ENCODE results near the gene FBN1.
A peak's percentile ranks its signal among the peaks of the same experiment; 100 is the strongest.

FBN1 gene

GRCh38 chr15:48396020-48396419 is 249.5 kb downstream of the FBN1 start:
- DNase-seq (ENCODE audit: low read depth): no peak

DNA sequence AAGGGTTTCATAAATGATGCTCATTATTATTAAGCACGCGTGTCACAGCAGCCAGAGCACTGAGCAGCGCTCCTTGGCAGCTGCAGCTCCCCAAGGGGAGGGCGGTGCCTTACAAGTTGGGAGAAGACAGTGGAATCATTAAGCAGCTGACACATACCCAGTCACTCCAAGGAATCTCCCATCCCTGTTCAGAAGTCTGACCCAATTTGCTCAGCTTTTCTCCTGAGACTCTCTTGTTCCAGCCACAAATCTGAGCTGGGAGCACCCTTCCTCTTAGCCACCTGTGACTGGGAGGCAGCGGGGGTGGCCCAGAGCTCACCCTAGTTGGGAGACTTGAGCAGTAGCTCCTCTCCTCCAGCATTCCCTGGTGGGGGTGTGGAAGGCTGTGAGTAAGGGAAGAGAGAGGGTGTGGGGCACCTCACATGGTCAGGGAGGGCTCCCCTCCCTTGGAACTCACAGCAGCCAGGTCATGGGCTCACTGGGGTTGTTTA is 249.9 kb downstream of the FBN1 start:
- DNase-seq (ENCODE audit: low read depth): peak; percentile 89

DNA sequence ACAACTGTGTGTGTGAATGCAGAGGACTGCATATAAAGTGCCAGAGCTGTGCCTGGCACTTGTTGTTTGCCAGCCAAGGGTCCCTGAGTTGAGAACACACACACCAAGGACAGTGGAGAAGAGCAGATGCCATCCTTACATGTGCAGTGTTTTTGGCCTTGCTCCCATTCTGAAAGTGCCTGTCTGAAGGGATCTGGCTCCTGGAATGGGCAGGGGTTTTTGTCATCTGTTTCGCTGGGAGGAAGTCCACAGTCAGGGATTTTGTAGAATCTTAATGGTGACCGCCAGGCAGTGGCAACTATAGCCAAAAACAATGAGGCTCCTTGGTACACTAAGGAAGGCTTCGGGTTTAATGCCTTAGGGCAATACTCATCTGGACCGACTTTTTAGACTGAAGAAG is 250.5 kb downstream of the FBN1 start:
- DNase-seq (ENCODE audit: low read depth): no peak

GRCh38 chr15:48393645-48394506 is 251.6 kb downstream of the FBN1 start:
- no peak for DNase-seq (ENCODE audit: low read depth)

DNA sequence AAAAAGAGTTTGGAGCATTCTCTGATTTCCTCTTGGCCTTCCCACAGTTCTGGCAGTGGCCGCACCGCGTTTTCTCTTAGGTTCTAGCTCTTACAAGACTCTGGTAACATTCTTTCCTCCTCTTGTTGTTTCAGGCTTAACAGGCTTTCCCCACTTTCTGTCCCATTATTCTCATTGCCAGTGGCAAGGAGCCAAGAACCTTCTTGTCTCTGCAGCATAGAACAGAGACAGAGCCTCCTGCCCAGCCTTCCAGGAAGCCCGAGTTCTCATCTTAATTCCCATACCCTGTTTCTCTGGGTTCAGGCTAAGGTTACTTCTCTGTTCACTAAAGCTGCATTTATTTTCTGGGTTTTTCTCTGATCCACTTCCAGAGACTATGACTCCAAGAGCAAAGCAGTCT is 253.2 kb downstream of the FBN1 start:
- DNase-seq (ENCODE audit: low read depth): no peak

- no peak for DNase-seq (ENCODE audit: low read depth)
Observed at GRCh38 chr15:48391950-48392349, 253.6 kb downstream of the FBN1 start.

- peak; percentile 70 for DNase-seq (ENCODE audit: low read depth)
Observed at GRCh38 chr15:48389691-48390143, 255.8 kb downstream of the FBN1 start.

GRCh38 chr15:48388910-48389309 is 256.6 kb downstream of the FBN1 start:
- DNase-seq (ENCODE audit: low read depth): no peak

DNA sequence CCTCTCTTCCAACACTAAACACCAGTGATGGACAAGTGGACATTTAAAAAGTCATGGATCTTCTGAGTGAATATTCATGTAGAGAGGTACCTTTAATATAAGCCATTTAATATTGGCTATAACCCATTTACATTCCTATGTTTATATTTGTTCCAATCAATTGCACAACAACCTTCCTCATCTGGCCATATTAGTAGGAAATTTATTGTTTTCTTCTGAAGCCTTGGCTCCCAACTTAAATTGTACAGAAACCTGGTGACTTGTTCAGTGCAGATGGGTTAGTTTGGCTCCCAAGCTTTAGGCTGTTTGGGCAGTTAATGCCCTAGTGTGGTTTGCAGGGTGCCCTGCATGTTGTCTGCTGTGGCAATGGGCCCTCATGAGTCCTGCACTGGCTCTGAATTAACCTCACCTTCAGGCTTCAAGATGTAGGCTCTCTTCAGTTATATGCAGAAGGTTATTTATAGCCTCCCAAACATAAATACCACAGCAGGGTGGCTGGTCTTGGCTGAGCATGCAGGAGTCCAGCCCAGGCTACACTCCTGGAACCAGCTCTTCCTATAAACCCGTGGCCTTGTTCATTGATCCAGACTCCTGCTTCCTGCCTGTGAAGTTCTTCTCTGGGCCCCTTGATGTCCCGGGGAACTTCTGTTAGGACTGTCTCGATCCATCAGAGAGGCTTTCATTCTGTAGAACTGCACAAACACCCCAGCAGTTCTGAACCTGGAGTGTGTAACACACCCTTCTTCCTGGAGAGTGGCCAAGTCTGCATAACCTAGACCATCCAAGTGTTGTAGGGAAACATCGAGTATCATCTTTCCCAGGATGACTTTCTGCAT is 257.3 kb downstream of the FBN1 start:
- DNase-seq (ENCODE audit: low read depth): no peak

DNA sequence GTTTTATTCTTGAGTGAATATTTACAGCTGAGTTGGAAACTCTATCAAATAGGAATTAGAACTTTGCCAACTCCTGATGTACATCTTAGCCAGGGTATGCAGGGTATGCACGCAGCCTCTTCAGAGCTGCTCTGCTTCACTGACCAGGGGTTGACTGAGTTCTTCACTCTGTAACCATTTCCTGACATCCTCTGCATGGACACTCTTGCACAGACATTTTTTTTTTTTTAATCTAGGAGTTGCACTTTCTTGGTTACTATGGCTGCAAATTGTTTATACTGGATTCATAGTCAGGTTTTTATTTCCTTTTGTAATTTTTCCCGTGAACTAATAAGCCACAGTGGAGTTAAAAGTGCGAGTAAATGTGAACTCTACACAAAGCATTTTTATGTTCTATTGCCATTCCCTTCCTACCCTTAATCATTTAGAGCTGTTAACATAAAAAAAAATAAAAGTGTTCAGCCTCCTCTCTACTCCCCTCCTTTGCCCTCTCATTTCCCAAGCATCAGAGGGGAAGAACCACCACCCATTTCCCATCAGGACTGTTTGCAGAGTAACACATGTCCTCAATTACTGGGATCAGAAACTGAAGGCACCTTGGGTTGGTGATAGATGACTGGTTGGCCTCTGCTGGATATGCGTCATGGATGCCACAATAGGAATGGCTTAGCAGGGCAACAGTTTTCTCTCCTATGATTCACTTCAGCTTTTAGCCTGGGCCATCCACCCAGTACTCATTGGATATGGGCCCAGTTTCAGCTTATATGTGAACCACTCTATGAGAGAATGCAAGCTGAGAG is 260.3 kb downstream of the FBN1 start:
- DNase-seq (ENCODE audit: low read depth): peak; percentile 98

- no peak for DNase-seq (ENCODE audit: low read depth)
Observed at GRCh38 chr15:48384616-48385015, 260.9 kb downstream of the FBN1 start.

- DNase-seq (ENCODE audit: low read depth): no peak
Observed at GRCh38 chr15:48383031-48383430, 262.5 kb downstream of the FBN1 start.

- DNase-seq (ENCODE audit: low read depth): no peak
Observed at GRCh38 chr15:48381861-48382260, 263.6 kb downstream of the FBN1 start.

DNA sequence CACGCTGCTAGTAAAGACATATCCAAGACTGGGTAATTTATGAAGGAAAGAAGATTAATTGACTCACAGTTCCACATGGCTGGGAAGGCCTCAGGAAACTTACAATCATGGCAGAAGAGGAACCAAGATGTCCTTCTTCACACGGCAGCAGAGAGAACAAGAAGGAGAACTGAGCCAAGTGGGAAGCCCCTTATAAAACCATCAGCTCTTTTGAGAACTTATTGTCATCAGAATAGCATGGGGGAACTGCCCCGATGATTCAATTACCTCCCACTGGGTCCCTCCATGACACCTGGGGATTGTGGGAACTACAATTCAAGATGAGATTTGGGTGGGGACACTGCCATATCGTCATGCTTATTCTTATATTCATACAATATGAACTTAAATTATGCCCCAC is 265.3 kb downstream of the FBN1 start:
- DNase-seq (ENCODE audit: low read depth): no peak

GRCh38 chr15:48375767-48376166 is 269.7 kb downstream of the FBN1 start:
- no peak for DNase-seq (ENCODE audit: low read depth)

- DNase-seq (ENCODE audit: low read depth): no peak
Observed at GRCh38 chr15:48374472-48374871, 271.0 kb downstream of the FBN1 start.

DNA sequence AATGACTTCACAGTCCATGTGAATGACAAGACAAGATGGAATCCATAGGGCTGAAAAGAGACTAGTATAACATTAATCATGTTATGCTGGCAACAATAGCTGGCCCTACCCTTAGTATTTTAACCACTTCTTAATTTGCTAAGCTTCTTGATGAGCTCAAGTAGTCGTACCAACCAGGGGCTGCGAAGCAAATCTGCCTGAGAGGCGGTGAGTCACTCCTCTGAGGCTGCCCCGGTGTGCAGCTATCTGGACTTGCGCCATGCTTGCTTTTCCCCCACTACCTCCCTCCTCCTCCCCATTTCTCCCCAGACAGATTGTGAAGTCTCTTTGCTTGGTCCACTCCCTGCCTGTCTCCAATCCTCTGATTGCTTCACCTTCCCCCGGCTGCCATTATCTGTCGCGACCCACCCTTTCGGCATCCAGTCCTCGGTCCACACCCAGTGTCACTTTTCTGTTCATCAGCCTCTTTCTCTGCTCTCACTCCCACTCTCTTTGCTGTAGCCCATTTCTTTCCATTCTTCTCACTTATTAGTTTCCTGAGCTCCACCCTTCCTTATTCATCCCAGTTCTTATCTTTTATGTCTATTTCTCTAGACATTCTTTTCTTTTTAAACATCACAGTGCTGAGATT is 271.6 kb downstream of the FBN1 start:
- no peak for DNase-seq (ENCODE audit: low read depth)

GRCh38 chr15:48371961-48372360 is 273.5 kb downstream of the FBN1 start:
- DNase-seq (ENCODE audit: low read depth): no peak

DNA sequence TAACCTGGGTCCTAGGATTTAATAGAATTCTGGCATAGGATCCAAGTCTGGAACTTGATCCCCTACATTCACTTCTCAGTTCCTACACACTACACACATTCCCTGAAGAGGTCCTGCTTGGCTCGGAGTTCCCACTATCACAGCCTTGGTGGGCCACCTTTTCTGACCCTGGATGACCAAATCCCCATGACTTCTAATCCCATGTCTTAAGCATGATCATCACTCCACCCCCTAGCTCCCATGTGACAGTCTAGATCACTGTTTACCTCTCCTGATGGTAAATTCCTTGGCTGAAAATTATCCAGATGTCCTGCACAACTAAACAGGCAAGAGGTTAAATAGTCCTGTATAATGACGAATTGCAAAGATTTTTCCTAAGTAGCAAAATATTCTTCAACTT is 274.0 kb downstream of the FBN1 start:
- DNase-seq (ENCODE audit: low read depth): no peak

DNA sequence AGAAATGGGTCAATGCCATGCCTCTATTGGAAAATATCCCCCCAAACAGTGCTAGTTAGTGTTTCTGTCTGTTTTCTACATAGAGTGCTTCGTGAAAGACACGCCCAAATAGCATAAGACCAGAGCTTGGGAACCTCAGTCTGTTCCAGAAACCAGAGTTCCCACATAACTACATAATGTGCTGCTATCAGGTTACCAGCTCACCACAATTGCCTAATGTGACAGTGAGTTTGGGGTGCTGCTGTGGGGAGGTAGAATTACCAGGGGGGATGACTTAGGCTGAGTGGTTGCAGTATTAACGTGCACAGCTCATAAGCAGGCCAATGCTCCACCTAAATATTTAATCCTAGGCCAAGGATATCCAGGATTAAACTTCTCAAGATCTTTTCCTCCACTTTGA is 275.0 kb downstream of the FBN1 start:
- peak; percentile 97 for DNase-seq (ENCODE audit: low read depth)

DNA sequence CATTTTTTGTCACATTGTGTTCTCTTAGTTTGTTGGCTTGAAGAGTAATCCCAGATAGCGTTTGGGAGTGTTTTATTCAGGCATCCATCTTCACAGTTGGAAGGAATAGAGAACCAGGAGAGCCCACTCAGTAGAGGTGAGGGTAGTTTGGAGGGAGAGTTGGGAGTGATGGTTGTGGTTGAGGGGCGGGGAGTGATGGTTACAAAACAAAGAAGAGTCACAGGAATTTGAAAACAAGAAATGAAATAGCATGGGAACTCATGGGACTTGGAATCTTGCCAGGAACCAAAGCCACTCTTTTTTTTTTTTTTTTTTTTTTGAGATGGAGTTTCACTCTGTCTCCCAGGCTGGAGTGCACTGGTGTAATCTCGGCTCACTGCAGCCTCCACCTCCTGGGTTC is 278.0 kb downstream of the FBN1 start:
- no peak for DNase-seq (ENCODE audit: low read depth)
